Measurements from ENCODE around the gene CRELD2. TPM values are rescaled to one million over a fixed set of nuclear protein-coding genes. Genes with fewer than 3 reads are reported as not detected.

Gene CRELD2
- polyA plus RNA-seq, 1 donor from 2014 or later = 83.2 TPM

DNA sequence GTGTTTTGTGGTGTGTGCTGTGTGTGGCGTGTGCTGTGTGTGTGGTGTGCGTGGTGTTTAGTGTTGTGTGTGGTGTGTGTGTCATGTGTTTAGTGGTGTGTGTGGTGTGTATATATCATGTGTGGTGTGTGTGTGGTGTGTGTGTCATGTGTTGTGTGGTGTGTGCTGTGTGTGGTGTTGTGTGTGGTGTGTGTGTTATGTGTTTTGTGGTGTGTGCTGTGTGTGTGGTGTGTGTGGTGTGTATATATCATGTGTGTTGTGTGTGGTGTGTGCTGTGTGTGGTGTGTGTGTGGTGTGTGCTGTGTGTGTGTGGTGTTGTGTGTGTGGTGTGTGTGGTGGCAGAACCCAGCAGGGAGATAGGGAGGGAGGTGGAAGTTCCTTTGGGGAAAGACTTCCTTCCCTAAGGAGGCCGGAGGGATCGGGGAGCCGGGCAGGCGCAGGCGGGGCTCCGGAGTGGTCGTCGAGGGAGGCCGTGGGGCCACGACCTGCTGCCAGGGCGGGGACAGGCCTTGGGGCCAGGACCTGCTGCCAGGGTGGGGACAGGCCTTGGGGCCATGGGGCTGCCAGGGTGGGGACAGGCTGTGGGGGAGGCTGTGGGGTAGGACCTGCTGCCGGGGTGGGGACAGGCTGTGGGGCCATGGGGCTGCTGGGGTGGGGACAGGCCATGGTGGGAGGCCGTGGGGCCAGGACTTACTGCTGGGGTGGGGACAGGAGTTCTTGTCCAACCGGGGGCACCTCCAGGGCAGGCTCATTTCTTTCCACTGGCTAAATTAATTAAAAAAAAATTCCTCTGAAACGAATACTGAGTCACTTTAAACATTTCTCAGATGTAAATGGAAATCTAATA lies 57.3 kb downstream of the CRELD2 start:
- H3K79me2 ChIP-seq (replicated peaks; ENCODE audit: insufficient read depth, low read length) = no peaks in the 10 kb centered on the region
- no peaks in the 10 kb centered on the region for H3K9me2 ChIP-seq (ENCODE audit: insufficient read depth, low read length)
- H2AFZ ChIP-seq (ENCODE audit: low read depth, low read length) = no peak overlapping the region
- no peak overlapping the region for H3K9ac ChIP-seq (ENCODE audit: low read length)
- no peaks in the 10 kb centered on the region for H3K36me3 ChIP-seq (ENCODE audit: insufficient read depth, low read length)
- no peak overlapping the region for H3K4me2 ChIP-seq (ENCODE audit: low read length)
- H3F3A ChIP-seq (ENCODE audit: insufficient read depth, low read length, poor library complexity, severe bottlenecking) = no peaks in the 10 kb centered on the region
- H3K9me3 ChIP-seq (ENCODE audit: low read length) = peaks cover 6% of the 10 kb centered on the region
- TF ChIP-seq, protein P1, sequence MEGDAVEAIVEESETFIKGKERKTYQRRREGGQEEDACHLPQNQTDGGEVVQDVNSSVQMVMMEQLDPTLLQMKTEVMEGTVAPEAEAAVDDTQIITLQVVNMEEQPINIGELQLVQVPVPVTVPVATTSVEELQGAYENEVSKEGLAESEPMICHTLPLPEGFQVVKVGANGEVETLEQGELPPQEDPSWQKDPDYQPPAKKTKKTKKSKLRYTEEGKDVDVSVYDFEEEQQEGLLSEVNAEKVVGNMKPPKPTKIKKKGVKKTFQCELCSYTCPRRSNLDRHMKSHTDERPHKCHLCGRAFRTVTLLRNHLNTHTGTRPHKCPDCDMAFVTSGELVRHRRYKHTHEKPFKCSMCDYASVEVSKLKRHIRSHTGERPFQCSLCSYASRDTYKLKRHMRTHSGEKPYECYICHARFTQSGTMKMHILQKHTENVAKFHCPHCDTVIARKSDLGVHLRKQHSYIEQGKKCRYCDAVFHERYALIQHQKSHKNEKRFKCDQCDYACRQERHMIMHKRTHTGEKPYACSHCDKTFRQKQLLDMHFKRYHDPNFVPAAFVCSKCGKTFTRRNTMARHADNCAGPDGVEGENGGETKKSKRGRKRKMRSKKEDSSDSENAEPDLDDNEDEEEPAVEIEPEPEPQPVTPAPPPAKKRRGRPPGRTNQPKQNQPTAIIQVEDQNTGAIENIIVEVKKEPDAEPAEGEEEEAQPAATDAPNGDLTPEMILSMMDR (IDR thresholded peaks at IDR 0.05; ENCODE audit: poor library complexity, severe bottlenecking) = no peak
- no peak for TF ChIP-seq POLR2AphosphoS5 (IDR thresholded peaks at IDR 0.05)
- TF ChIP-seq EP300 (conservative IDR thresholded peaks at IDR 0.05; ENCODE audit: poor library complexity, severe bottlenecking) = no peak
- no peak overlapping the region for H3K27ac ChIP-seq (ENCODE audit: low read length)
- no peaks in the 10 kb centered on the region for H4K20me1 ChIP-seq (ENCODE audit: insufficient read depth)
- H3K27me3 ChIP-seq (ENCODE audit: insufficient read depth, low read depth, low read length) = peaks cover 23% of the 10 kb centered on the region
- H3K4me3 ChIP-seq (ENCODE audit: low read length) = no peak overlapping the region

DNA sequence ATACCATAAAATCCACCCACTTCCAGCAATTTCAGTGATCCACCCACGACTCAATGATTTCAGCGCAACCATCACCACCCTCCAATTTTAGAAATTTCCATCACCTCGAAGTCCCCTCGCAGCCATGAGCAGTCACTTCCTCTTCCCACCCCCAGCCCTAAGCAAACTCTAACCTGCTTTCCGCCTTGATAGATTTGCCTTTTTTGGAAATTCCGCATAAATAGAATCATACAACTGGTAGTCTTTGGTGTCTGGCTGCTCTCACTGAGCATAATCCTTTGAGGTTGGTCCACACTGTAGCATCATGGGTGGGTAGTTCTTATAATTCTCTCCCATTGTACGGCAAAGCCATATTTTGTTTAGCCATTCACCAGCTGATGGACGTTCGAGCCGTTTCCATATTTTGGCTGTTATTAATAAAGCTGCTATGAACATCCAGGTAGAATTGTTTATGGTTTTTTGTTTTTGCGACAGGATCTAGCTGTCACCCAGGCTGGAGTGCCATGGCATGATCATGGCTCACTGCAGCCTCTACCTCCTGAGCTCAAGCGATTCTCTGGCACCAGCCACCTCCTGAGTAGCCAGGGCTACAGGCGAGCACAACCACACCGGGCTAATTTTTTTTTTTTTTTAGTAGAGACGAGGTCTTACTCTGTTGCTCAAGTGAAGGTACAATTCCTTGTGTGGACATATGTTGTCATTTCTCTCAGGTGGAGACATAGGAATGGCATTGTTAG lies 58.2 kb downstream of the CRELD2 start:
- Histone ChIP-seq H3K9ac (ENCODE audit: low read length) (no peak overlapping the region), H3K27ac (ENCODE audit: low read length) (no peak overlapping the region), H3K4me2 (ENCODE audit: low read length) (no peak overlapping the region), H3K9me3 (ENCODE audit: low read length) (peaks cover 6% of the 10 kb centered on the region), H4K20me1 (ENCODE audit: insufficient read depth) (no peaks in the 10 kb centered on the region), H3K36me3 (ENCODE audit: insufficient read depth, low read length) (no peaks in the 10 kb centered on the region), H3K9me2 (ENCODE audit: insufficient read depth, low read length) (no peaks in the 10 kb centered on the region), H3K79me2 (replicated peaks; ENCODE audit: insufficient read depth, low read length) (no peaks in the 10 kb centered on the region), H2AFZ (ENCODE audit: low read depth, low read length) (no peak overlapping the region), H3F3A (ENCODE audit: insufficient read depth, low read length, poor library complexity, severe bottlenecking) (no peaks in the 10 kb centered on the region), H3K27me3 (ENCODE audit: insufficient read depth, low read depth, low read length) (peaks cover 15% of the 10 kb centered on the region), H3K4me3 (ENCODE audit: low read length) (no peak overlapping the region)
- no peak for TF ChIP-seq MXI1 (conservative IDR thresholded peaks at IDR 0.05; ENCODE audit: poor library complexity, severe bottlenecking)
- no peak for TF ChIP-seq TAF1 (IDR thresholded peaks at IDR 0.05; ENCODE audit: low read depth)
- no peak for TF ChIP-seq EZH2 (IDR thresholded peaks at IDR 0.05; ENCODE audit: borderline replicate concordance, insufficient read depth, low read length, poor library complexity, severe bottlenecking)
- TF ChIP-seq EP300 (conservative IDR thresholded peaks at IDR 0.05; ENCODE audit: poor library complexity, severe bottlenecking) = no peak
- TF ChIP-seq, protein P2, sequence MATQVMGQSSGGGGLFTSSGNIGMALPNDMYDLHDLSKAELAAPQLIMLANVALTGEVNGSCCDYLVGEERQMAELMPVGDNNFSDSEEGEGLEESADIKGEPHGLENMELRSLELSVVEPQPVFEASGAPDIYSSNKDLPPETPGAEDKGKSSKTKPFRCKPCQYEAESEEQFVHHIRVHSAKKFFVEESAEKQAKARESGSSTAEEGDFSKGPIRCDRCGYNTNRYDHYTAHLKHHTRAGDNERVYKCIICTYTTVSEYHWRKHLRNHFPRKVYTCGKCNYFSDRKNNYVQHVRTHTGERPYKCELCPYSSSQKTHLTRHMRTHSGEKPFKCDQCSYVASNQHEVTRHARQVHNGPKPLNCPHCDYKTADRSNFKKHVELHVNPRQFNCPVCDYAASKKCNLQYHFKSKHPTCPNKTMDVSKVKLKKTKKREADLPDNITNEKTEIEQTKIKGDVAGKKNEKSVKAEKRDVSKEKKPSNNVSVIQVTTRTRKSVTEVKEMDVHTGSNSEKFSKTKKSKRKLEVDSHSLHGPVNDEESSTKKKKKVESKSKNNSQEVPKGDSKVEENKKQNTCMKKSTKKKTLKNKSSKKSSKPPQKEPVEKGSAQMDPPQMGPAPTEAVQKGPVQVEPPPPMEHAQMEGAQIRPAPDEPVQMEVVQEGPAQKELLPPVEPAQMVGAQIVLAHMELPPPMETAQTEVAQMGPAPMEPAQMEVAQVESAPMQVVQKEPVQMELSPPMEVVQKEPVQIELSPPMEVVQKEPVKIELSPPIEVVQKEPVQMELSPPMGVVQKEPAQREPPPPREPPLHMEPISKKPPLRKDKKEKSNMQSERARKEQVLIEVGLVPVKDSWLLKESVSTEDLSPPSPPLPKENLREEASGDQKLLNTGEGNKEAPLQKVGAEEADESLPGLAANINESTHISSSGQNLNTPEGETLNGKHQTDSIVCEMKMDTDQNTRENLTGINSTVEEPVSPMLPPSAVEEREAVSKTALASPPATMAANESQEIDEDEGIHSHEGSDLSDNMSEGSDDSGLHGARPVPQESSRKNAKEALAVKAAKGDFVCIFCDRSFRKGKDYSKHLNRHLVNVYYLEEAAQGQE (IDR thresholded peaks at IDR 0.05; ENCODE audit: borderline replicate concordance) = no peak

Small RNAs within 50 kb of the gene (small RNA-seq; reads per million reads assigned to genes)
- 0 reads per million in 3 experiments for gene MIR6821

Other genes with a start within 250 kb of the CRELD2 start
- 79.3 and 92.1 TPM in 2 replicates for gene BRD1, start 90.8 kb upstream of the CRELD2 start, polyA plus RNA-seq
- gene ZBED4, start 64.8 kb upstream of the CRELD2 start, polyA plus RNA-seq = 15.0 and 17.8 TPM in 2 replicates
- 12.5 and 14.3 TPM in 2 replicates for gene ALG12, start 196 bp upstream of the CRELD2 start, polyA plus RNA-seq
- 28.7 and 32.6 TPM in 2 replicates for gene PIM3, start 42.1 kb downstream of the CRELD2 start, polyA plus RNA-seq
- not detected in 2 replicates for gene IL17REL, start 94.1 kb downstream of the CRELD2 start, polyA plus RNA-seq
- gene TTLL8, start 139.7 kb downstream of the CRELD2 start, polyA plus RNA-seq = not detected in 2 replicates
- gene MLC1, start 166.8 kb downstream of the CRELD2 start, polyA plus RNA-seq = not detected in 2 replicates
- gene MOV10L1, start 171.4 kb downstream of the CRELD2 start, polyA plus RNA-seq = not detected in 2 replicates

Measured in neural cell (in vitro differentiated cells).